ENCODE measurements around the gene SSB. TPM values are rescaled to one million over a fixed set of nuclear protein-coding genes. Genes with fewer than 3 reads are reported as not detected.

SSB gene
- total and polyA plus RNA-seq, 2 donors from 2014 or later: 82.0 to 86.6 TPM

GRCh38 chr2:169860149-169860548 lies 61.5 kb downstream of the SSB start:
- no peaks in the 10 kb centered on the region for H3K27me3 ChIP-seq (ENCODE audit: control insufficient read depth, insufficient read depth, low read length)
- no peak overlapping the region for H3K27ac ChIP-seq (ENCODE audit: low read depth in 2 of 2, low read length in 2 of 2)
- H3K9ac ChIP-seq (ENCODE audit: low read length in 3 of 3): no peak overlapping the region
- no peaks in the 10 kb centered on the region for H3K4me1 ChIP-seq (ENCODE audit: control insufficient read depth in 2 of 3, insufficient read depth in 2 of 3, low read depth in 1 of 3, low read length in 3 of 3)
- no peak for TF ChIP-seq CTCF (IDR thresholded peaks at IDR 0.05; ENCODE audit: borderline replicate concordance, extremely low read depth, insufficient read depth)
- intact Hi-C loops (cut with DNase I): no loop called here
- no peaks in the 10 kb centered on the region for H3K36me3 ChIP-seq (ENCODE audit: control insufficient read depth in 2 of 3, insufficient read depth in 3 of 3, low read length in 3 of 3)
- DNase-seq (no peak), FAIRE-seq (no peak)
- H3K4me3 ChIP-seq (ENCODE audit: low read length in 3 of 3): no peak overlapping the region
- H3K9me3 ChIP-seq (ENCODE audit: control insufficient read depth in 2 of 3, insufficient read depth in 1 of 3, low read length in 3 of 3): no peaks in the 10 kb centered on the region

Other genes with a start within 250 kb of the SSB start
- gene FASTKD1, start 225.0 kb upstream of the SSB start, total RNA-seq: 24.2 TPM
- gene FASTKD1, start 225.0 kb upstream of the SSB start, polyA plus RNA-seq (ENCODE audit: insufficient read depth, low read depth, low replicate concordance): 49.8 TPM
- 52.7 TPM for gene PPIG, start 214.5 kb upstream of the SSB start, total RNA-seq
- 22.8 TPM for gene PPIG, start 214.5 kb upstream of the SSB start, polyA plus RNA-seq (ENCODE audit: insufficient read depth, low read depth, low replicate concordance)
- gene CFAP210, start 104.5 kb upstream of the SSB start, total RNA-seq: 0.60 TPM
- gene CFAP210, start 104.5 kb upstream of the SSB start, polyA plus RNA-seq (ENCODE audit: insufficient read depth, low read depth, low replicate concordance): 0.65 TPM
- 7.5 TPM for gene PHOSPHO2, start 104.4 kb upstream of the SSB start, total RNA-seq
- gene PHOSPHO2, start 104.4 kb upstream of the SSB start, polyA plus RNA-seq (ENCODE audit: insufficient read depth, low read depth, low replicate concordance): 4.5 TPM
- 4.6 TPM for gene KLHL23, start 65.0 kb upstream of the SSB start, total RNA-seq
- 3.0 TPM for gene KLHL23, start 65.0 kb upstream of the SSB start, polyA plus RNA-seq (ENCODE audit: insufficient read depth, low read depth, low replicate concordance)
- 43.9 TPM for gene METTL5, start 26.0 kb downstream of the SSB start, total RNA-seq
- gene METTL5, start 26.0 kb downstream of the SSB start, polyA plus RNA-seq (ENCODE audit: insufficient read depth, low read depth, low replicate concordance): 68.8 TPM
- 41.0 TPM for gene UBR3, start 28.6 kb downstream of the SSB start, total RNA-seq
- gene UBR3, start 28.6 kb downstream of the SSB start, polyA plus RNA-seq (ENCODE audit: insufficient read depth, low read depth, low replicate concordance): 10.2 TPM